Renal cortex interstitium (tissue), 11 donors: Measurements from ENCODE around the gene CTNNA3. TPM values are rescaled to one million over a fixed set of nuclear protein-coding genes. Genes with fewer than 3 reads are reported as not detected.
"Not testable (repeated sequence)": the region's sequence is repeated elsewhere in the genome, so short reads cannot be mapped to it uniquely, and the experiment has no call there.

ENCODE experiments used
- DNase-seq, 11 donors: peaks; one replicate each; pipeline ENCODE4 v3.0.0-alpha.2; 2013; ENCODE audit warnings: low read depth in 9 of 11, low spot score in 4 of 11; ENCODE audit errors: extremely low read depth in 1 of 11
- polyA plus RNA-seq, 3 donors: library from polyadenylated mRNA; unstranded; fragments of 120-200 nt; gene quantifications; one replicate each; pipeline ENCODE4 v1.2.1, GENCODE V29; 2013; ENCODE audit not compliant: insufficient read length in 3 of 3

CTNNA3 gene
- polyA plus RNA-seq, 3 donors = 2.1 to 4.3 (median 2.9) TPM

- DNase-seq = no peak
These were observed 407.1 kb downstream of the CTNNA3 start for GRCh38 chr10:67288688-67289410.

DNA sequence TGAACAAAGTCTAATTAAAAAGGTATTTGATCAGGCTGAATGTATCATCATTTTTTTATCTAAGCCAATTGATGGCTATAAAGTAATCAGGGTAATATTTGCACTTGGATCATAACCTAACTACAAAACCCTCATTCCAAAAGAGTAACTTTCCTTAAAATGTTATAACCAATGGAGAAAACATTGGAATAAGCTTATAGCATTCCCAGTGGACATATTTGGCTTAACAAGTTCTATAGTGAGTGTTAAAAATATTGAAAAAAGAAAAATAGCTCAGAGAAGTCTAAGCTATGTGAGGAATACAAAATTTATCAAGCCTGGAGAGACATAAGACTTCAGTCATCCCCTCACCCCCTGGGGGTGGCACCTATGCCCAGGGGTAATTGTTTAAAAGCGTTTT, 411.4 kb downstream of the CTNNA3 start:
- no peak for DNase-seq

- DNase-seq = no peak
These were observed 413.1 kb downstream of the CTNNA3 start for GRCh38 chr10:67282871-67283270.

- DNase-seq = no peak
These were observed 415.6 kb downstream of the CTNNA3 start for GRCh38 chr10:67280405-67280804.

DNA sequence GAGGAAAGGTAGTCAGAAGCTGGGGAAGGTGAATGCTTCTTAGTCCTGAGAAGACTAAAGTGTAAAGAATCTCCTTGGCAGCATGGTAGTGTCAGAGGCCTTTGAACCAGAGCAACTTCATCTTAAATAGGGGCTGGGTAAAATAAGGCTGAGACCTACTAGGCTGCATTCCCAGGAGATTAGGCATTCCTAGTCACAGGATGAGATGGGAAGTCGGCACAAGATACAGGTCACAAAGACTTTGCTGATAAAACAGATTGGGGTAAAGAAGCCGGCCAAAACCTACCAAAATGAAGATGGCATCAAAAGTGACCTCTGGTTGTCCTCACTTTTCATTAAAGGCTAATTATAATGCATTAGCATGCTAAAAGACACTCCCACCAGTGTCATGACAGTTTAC, 418.6 kb downstream of the CTNNA3 start:
- no peak for DNase-seq

DNA sequence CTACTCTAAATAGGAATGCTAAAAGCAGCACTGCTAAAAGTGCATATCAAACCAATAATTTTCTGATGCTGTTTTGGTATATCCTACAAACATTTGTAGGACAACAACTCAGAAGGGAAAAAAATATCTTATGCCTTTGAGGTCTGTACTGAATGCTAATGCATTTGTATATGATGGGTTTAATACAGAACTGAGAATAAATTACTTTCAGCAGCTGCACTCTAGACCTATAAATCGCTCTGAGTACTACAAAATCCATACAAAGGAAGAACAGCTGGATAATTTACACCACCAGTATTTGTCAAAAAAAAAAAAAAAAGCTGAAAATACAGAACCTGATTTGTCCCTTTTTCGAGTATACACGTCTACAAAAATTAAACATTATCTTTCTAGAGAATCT, 426.2 kb downstream of the CTNNA3 start:
- DNase-seq = no peak

- no peak for DNase-seq
These were observed 427.8 kb downstream of the CTNNA3 start for GRCh38 chr10:67268146-67268545.

DNA sequence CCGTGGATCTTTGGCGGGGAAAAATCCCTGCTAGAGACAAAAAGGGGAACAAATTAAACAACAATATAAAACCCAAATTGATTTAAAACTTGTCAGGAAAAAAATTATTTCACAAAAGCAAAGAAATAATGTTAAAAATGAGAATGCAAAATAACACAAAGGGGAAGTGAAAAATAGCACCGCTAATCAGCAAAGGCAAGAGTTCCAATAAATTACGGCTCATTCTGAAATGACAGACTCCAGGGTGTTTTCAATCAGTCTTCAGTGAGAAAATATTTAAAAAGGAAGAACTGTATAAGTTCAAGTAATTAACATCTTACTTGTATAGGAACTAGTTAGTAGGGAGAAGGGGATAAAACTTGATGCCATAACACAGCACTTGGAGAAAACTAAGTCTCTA, 433.3 kb downstream of the CTNNA3 start:
- DNase-seq = no peak

DNA sequence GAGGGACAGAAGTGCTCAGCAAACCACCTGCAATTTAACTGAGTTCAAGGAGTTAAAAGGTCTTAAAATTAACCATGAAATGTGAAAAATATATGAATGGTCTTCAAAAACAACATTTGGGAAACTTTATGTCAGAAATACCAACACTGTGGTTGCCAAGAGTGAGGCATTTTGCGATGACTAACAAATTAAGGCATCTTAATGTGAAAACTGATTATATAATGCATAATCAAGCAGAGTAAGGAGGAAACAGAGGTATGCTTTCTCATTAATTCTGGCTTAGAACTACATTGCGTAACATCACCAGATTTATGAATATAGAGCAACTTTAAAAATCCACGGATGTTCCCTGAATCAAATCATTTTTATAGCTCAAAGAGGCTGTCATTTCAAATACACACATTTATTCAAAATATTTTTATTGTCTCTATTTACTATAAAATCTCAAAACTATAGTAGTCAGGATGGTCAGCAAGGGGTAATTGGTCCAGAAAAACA, 434.6 kb downstream of the CTNNA3 start:
- DNase-seq = no peak

GRCh38 chr10:67259319-67259929, 436.6 kb downstream of the CTNNA3 start:
- peak in 1 of 11 donors; percentile 25 for DNase-seq

- DNase-seq = no peak
These were observed 438.4 kb downstream of the CTNNA3 start for GRCh38 chr10:67257427-67258144.

DNA sequence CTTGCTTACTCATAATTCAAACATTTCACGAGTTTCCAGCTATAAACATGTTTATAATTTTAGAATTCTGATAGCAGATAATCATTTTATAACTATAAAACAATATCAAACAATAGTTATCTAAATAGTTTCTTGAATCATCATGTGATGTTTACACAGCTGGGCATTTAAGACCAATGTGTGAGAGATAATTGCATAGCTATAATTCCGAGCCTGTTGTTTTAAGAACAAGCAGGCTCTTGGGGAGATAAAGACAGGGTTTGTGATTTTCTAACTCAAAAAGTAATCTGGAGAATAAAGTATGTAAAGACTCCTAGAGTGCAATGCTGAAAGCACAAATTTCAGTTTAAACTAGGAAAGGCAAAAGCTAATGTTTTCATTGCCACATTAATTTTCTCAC, 439.0 kb downstream of the CTNNA3 start:
- peak in 1 of 11 donors; percentile 31 for DNase-seq

DNA sequence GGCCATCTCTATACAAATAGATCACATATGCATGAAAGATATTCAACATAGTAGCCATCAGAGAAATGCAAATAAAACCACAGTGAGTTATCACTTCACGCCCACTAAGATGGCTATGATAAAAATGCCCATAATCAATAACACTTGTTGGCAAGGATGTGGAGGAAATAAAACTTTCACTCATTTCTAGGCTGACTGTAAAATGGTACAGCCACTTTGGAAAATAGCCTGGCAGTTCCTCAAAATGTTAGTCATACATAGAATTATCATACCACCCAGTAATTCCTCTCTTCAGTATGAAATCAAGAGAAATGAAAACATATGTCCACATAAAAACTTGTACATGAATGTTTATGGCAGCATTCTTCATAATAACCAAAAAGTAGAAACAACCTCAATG, 445.3 kb downstream of the CTNNA3 start:
- no peak for DNase-seq

- no peak for DNase-seq
These were observed 449.9 kb downstream of the CTNNA3 start for GRCh38 chr10:67246066-67246555.

DNA sequence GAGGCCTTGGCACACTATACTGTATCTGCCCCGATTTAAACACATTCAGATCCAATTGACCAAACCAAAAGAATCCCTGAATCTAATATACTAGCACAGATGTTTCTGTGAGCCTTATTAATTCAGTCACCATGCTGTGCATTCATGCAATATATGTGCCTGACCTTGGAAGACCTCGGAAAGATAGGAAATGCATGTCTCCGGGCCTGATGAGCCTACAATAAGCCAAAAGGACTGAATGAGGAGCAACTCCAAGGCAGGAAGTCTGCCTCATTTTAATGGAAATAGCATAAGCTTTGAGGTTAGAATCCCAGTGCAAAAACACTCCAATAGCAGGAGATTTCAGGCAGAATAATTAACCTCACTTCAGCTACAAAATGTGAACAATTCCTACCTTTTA, 453.5 kb downstream of the CTNNA3 start:
- DNase-seq = no peak

- DNase-seq = no peak
These were observed 454.5 kb downstream of the CTNNA3 start for GRCh38 chr10:67241451-67241850.

- no peak for DNase-seq
These were observed 456.0 kb downstream of the CTNNA3 start for GRCh38 chr10:67239864-67240497.

- DNase-seq = not testable (repeated sequence)
These were observed 465.1 kb downstream of the CTNNA3 start for GRCh38 chr10:67230680-67231500.

DNA sequence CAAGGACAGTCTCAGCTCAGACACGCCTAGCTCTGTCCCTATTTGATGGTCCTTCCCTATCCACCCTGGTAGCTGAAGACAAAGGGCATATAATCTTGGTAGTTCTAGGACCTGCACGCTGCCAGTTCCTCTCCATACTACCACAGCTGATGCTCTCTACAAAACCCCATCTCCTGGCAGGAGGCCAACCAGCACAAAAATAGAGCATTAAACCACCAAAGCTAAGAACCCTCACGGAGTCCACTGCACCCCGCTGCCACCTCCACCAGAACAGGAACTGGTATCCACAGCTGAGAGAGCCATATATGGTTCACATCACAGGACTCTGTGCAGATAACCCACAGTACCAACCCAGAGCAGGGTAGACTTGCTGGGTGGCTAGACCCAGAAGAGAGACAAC, 470.8 kb downstream of the CTNNA3 start:
- no peak for DNase-seq
